Measurements from ENCODE around the gene MED20. TPM values are rescaled to one million over a fixed set of nuclear protein-coding genes. Genes with fewer than 3 reads are reported as not detected.
"Not testable (repeated sequence)": the region's sequence is repeated elsewhere in the genome, so short reads cannot be mapped to it uniquely, and the experiment has no call there.

Gene MED20
- total and polyA plus RNA-seq, 2 of the 8 experiments (the other 6 are each of a cell fraction or from before 2014, with no cell fraction given): 38.7 to 51.8 TPM

- not testable (repeated sequence) for H4K20me1 ChIP-seq (replicated peaks in 1 of 2; ENCODE audit: control insufficient read depth in 1 of 2, insufficient read depth in 2 of 2, low read length in 2 of 2); H4K91ac ChIP-seq (replicated peaks; ENCODE audit: insufficient read length, low read length); H3K4me3 ChIP-seq (ENCODE audit: extremely low read depth in 1 of 4, insufficient read depth in 2 of 4, low read depth in 3 of 4, low read length in 4 of 4); H2AK5ac ChIP-seq (ENCODE audit: low read depth, low read length); H3K79me2 ChIP-seq (ENCODE audit: control insufficient read depth in 1 of 2, insufficient read depth in 2 of 2, low read length in 2 of 2); H3K36me3 ChIP-seq (ENCODE audit: control insufficient read depth in 2 of 4, insufficient read depth in 4 of 4, low read length in 3 of 4); H2AFZ ChIP-seq (ENCODE audit: low read length); H2BK12ac ChIP-seq (ENCODE audit: low read depth, low read length); H3K9me3 ChIP-seq (ENCODE audit: insufficient read depth in 2 of 2, low read depth in 1 of 2, low read length in 1 of 2); FAIRE-seq; H3K4me2 ChIP-seq (ENCODE audit: insufficient read depth in 1 of 2, low read depth in 2 of 2, low read length in 2 of 2); H3K27ac ChIP-seq (ENCODE audit: low read depth, low read length); H3K27me3 ChIP-seq (replicated peaks in 1 of 4; ENCODE audit: control insufficient read depth in 3 of 4, extremely low read depth in 1 of 4, insufficient read depth in 3 of 4, low read length in 3 of 4); H3K14ac ChIP-seq (ENCODE audit: insufficient read length); H3K4ac ChIP-seq (replicated peaks; ENCODE audit: insufficient read length, low read depth, low read length); H2BK120ac ChIP-seq (replicated peaks; ENCODE audit: low read depth, low read length); H4K8ac ChIP-seq (ENCODE audit: extremely low read depth, insufficient read depth, low read length); H3K79me1 ChIP-seq (ENCODE audit: low read depth, low read length); DNase-seq (ENCODE audit: low read depth in 1 of 2, low spot score in 2 of 2); H3K56ac ChIP-seq (replicated peaks; ENCODE audit: insufficient read length, low read depth, low read length); H2BK15ac ChIP-seq (ENCODE audit: low read length); H2BK20ac ChIP-seq (ENCODE audit: low read length); H3K23ac ChIP-seq (ENCODE audit: insufficient read length); H2BK5ac ChIP-seq (ENCODE audit: low read depth, low read length); H4K5ac ChIP-seq (ENCODE audit: insufficient read length, low read depth, low read length); H3K18ac ChIP-seq (ENCODE audit: extremely low read depth, low read length); H3K9ac ChIP-seq (replicated peaks in 1 of 4; ENCODE audit: extremely low read depth in 1 of 4, low read depth in 3 of 4, low read length in 3 of 4)
- 88% methylated on average over 12 of the region's 14 CpGs; no CpG with 5 or more reads in 1 of the 2 experiments for WGBS, 2 experiments (ENCODE audit: extremely low coverage in 1 of 2, insufficient coverage in 1 of 2, insufficient read length in 1 of 2, insufficient replicate concordance in 2 of 2, low coverage in 1 of 2, low lambda C conversion rate in 2 of 2, missing lambda C conversion rate in 1 of 2)
- ChIA-PET POLR2A (ENCODE audit: partially characterized antibody) (interaction anchor here (0.7 to 16.6 kb wide), 5 partner anchors 9 to 103 kb away, joined by 3 to 235 read pairs (median 4); partner anchors contain the start of genes BYSL, MED20 and TAF8), CTCF (ENCODE audit: partially characterized antibody) (interaction anchor here (2.5 to 13.7 kb wide), 3 partner anchors 17 to 101 kb away, joined by 10 to 219 read pairs (median 166); partner anchors contain the start of genes BYSL and MED20)
- peaks cover 17% of the 10 kb centered on the region for H3K23me2 ChIP-seq (ENCODE audit: low read depth, low read length)
- H3K4me1 ChIP-seq (replicated peaks in 1 of 4; ENCODE audit: control insufficient read depth in 3 of 4, insufficient read depth in 4 of 4, low read length in 3 of 4): peaks cover 6 to 28% (median 23%) of the 10 kb centered on the region in 4 experiments
Measured at GRCh38 chr6:41942882-41943281, 21.9 kb upstream of the MED20 start.
